ENCODE results near the gene WDFY4.

WDFY4 gene

DNA sequence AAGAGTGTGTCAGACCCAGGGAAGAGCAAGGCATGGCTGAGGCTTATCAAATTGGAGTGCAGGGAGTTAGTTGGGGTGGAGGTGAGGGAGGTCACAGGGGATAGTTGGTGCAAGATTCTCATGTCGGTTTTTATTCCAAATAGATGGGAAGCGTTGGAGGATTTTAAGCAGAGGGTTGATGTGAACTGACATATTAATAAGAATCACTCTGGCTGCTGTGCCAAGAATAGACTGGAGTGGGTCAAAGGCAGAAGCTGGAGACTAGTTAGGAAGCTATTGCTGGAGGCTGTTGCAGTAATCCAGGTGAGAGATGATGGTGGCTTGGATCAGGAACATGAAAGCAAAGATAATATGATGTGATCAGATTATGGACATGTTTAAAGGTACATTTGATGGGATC lies 218.5 kb downstream of the WDFY4 start:
- no peak for TF ChIP-seq TCF4 (CRISPR knock-in tag; IDR thresholded peaks at IDR 0.05; ENCODE audit: borderline replicate concordance)
- no peak for TF ChIP-seq ZC3H10 (CRISPR knock-in tag; IDR thresholded peaks at IDR 0.05)
- TF ChIP-seq SNAI2 (CRISPR knock-in tag; IDR thresholded peaks at IDR 0.05), result no peak
- TF ChIP-seq BACH2 (CRISPR knock-in tag; IDR thresholded peaks at IDR 0.05; ENCODE audit: borderline replicate concordance), result no peak
- TF ChIP-seq RARB (CRISPR knock-in tag; IDR thresholded peaks at IDR 0.05), result no peak
- TF ChIP-seq ZNF565 (CRISPR knock-in tag; conservative IDR thresholded peaks at IDR 0.05; ENCODE audit: low read depth), result no peak
- TF ChIP-seq, protein P1, sequence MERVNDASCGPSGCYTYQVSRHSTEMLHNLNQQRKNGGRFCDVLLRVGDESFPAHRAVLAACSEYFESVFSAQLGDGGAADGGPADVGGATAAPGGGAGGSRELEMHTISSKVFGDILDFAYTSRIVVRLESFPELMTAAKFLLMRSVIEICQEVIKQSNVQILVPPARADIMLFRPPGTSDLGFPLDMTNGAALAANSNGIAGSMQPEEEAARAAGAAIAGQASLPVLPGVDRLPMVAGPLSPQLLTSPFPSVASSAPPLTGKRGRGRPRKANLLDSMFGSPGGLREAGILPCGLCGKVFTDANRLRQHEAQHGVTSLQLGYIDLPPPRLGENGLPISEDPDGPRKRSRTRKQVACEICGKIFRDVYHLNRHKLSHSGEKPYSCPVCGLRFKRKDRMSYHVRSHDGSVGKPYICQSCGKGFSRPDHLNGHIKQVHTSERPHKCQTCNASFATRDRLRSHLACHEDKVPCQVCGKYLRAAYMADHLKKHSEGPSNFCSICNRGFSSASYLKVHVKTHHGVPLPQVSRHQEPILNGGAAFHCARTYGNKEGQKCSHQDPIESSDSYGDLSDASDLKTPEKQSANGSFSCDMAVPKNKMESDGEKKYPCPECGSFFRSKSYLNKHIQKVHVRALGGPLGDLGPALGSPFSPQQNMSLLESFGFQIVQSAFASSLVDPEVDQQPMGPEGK (CRISPR knock-in tag; IDR thresholded peaks at IDR 0.05; ENCODE audit: borderline replicate concordance), result no peak
- TF ChIP-seq TOX (CRISPR knock-in tag; IDR thresholded peaks at IDR 0.05; ENCODE audit: borderline replicate concordance), result no peak
- TF ChIP-seq, protein P2, sequence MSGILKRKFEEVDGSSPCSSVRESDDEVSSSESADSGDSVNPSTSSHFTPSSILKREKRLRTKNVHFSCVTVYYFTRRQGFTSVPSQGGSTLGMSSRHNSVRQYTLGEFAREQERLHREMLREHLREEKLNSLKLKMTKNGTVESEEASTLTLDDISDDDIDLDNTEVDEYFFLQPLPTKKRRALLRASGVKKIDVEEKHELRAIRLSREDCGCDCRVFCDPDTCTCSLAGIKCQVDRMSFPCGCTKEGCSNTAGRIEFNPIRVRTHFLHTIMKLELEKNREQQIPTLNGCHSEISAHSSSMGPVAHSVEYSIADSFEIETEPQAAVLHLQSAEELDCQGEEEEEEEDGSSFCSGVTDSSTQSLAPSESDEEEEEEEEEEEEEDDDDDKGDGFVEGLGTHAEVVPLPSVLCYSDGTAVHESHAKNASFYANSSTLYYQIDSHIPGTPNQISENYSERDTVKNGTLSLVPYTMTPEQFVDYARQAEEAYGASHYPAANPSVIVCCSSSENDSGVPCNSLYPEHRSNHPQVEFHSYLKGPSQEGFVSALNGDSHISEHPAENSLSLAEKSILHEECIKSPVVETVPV (CRISPR knock-in tag; IDR thresholded peaks at IDR 0.05), result no peak
- TF ChIP-seq, protein P3, sequence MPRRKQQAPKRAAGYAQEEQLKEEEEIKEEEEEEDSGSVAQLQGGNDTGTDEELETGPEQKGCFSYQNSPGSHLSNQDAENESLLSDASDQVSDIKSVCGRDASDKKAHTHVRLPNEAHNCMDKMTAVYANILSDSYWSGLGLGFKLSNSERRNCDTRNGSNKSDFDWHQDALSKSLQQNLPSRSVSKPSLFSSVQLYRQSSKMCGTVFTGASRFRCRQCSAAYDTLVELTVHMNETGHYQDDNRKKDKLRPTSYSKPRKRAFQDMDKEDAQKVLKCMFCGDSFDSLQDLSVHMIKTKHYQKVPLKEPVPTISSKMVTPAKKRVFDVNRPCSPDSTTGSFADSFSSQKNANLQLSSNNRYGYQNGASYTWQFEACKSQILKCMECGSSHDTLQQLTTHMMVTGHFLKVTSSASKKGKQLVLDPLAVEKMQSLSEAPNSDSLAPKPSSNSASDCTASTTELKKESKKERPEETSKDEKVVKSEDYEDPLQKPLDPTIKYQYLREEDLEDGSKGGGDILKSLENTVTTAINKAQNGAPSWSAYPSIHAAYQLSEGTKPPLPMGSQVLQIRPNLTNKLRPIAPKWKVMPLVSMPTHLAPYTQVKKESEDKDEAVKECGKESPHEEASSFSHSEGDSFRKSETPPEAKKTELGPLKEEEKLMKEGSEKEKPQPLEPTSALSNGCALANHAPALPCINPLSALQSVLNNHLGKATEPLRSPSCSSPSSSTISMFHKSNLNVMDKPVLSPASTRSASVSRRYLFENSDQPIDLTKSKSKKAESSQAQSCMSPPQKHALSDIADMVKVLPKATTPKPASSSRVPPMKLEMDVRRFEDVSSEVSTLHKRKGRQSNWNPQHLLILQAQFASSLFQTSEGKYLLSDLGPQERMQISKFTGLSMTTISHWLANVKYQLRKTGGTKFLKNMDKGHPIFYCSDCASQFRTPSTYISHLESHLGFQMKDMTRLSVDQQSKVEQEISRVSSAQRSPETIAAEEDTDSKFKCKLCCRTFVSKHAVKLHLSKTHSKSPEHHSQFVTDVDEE (CRISPR knock-in tag; IDR thresholded peaks at IDR 0.05), result no peak
- no peak for TF ChIP-seq ESRRG (CRISPR knock-in tag; IDR thresholded peaks at IDR 0.05)
- TF ChIP-seq ZNF70 (CRISPR knock-in tag; IDR thresholded peaks at IDR 0.05), result no peak
- TF ChIP-seq PPARA (CRISPR knock-in tag; IDR thresholded peaks at IDR 0.05; ENCODE audit: borderline replicate concordance), result no peak
- TF ChIP-seq ISL1 (CRISPR knock-in tag; IDR thresholded peaks at IDR 0.05), result no peak
- no peak for TF ChIP-seq CSDC2 (CRISPR knock-in tag; IDR thresholded peaks at IDR 0.05)
- no peak for TF ChIP-seq ZFP3 (CRISPR knock-in tag; IDR thresholded peaks at IDR 0.05)
- ATAC-seq, result no peak

DNA sequence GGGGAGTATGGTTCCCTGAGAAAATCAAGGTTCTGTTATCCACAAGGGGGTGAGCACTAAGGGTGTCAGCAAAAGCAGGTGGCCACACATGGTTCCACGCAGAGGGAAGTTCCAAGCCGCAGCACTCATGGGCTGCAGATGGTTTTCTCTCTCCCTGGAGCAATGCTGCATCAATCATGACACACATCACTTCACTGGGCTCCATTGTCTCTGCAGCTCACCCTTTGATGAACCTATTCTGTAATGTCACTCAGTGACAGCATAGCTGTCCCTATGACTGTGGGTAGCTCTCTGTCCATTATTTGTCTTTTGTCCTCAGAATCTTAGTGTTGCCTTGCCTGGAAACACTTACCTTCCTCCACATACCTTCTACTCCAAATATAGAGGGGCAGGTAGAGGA lies 220.2 kb downstream of the WDFY4 start:
- no peak for ATAC-seq
- TF ChIP-seq, protein P4, sequence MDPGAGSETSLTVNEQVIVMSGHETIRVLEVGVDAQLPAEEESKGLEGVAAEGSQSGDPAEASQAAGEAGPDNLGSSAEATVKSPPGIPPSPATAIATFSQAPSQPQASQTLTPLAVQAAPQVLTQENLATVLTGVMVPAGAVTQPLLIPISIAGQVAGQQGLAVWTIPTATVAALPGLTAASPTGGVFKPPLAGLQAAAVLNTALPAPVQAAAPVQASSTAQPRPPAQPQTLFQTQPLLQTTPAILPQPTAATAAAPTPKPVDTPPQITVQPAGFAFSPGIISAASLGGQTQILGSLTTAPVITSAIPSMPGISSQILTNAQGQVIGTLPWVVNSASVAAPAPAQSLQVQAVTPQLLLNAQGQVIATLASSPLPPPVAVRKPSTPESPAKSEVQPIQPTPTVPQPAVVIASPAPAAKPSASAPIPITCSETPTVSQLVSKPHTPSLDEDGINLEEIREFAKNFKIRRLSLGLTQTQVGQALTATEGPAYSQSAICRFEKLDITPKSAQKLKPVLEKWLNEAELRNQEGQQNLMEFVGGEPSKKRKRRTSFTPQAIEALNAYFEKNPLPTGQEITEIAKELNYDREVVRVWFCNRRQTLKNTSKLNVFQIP (CRISPR knock-in tag; IDR thresholded peaks at IDR 0.05; ENCODE audit: borderline replicate concordance, low read depth), result no peak
- TF ChIP-seq PPARA (CRISPR knock-in tag; IDR thresholded peaks at IDR 0.05; ENCODE audit: borderline replicate concordance) (no peak), SNAI2 (CRISPR knock-in tag; IDR thresholded peaks at IDR 0.05) (no peak), ZNF70 (CRISPR knock-in tag; IDR thresholded peaks at IDR 0.05) (no peak), ARNTL (CRISPR knock-in tag; IDR thresholded peaks at IDR 0.05; ENCODE audit: borderline replicate concordance, low read depth) (no peak), ISL1 (CRISPR knock-in tag; IDR thresholded peaks at IDR 0.05) (no peak), ZFP3 (CRISPR knock-in tag; IDR thresholded peaks at IDR 0.05) (no peak), GLIS3 (CRISPR knock-in tag; IDR thresholded peaks at IDR 0.05) (no peak), ESRRG (CRISPR knock-in tag; IDR thresholded peaks at IDR 0.05) (no peak), TCF4 (CRISPR knock-in tag; IDR thresholded peaks at IDR 0.05; ENCODE audit: borderline replicate concordance) (no peak), ZNF8 (CRISPR knock-in tag; IDR thresholded peaks at IDR 0.05) (no peak), OSR1 (CRISPR knock-in tag; IDR thresholded peaks at IDR 0.05) (no peak)
- TF ChIP-seq, protein P2 (CRISPR knock-in tag; IDR thresholded peaks at IDR 0.05), result no peak
- TF ChIP-seq, protein P5, sequence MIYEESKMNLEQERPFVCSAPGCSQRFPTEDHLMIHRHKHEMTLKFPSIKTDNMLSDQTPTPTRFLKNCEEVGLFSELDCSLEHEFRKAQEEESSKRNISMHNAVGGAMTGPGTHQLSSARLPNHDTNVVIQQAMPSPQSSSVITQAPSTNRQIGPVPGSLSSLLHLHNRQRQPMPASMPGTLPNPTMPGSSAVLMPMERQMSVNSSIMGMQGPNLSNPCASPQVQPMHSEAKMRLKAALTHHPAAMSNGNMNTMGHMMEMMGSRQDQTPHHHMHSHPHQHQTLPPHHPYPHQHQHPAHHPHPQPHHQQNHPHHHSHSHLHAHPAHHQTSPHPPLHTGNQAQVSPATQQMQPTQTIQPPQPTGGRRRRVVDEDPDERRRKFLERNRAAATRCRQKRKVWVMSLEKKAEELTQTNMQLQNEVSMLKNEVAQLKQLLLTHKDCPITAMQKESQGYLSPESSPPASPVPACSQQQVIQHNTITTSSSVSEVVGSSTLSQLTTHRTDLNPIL (CRISPR knock-in tag; IDR thresholded peaks at IDR 0.05; ENCODE audit: low read depth), result no peak
- TF ChIP-seq, protein P3 (CRISPR knock-in tag; IDR thresholded peaks at IDR 0.05), result no peak
